SK-N-SH treated with all-trans-retinoic acid at 6 μM for 48 hours (cell line): ENCODE measurements around the gene RP2.

Source experiments
- ATAC-seq: fragments of 200-7000 bp; cut with Tn5 transposase; 3 replicates; pipeline ENCODE4 v1.9.1; 2020; ENCODE audit warnings: mild to moderate bottlenecking, moderate library complexity
- ARNTL ChIP-seq: fragments of 450-650 bp; formaldehyde crosslinking; IDR thresholded peaks from 2 replicates; pipeline ENCODE4 v1.5.0; 2020; ENCODE audit warnings: low read depth, mild to moderate bottlenecking, moderate library complexity, borderline replicate concordance
- BACH2 ChIP-seq: fragments of 250-450 bp; sonication (Bioruptor Pico); IDR thresholded peaks from 2 replicates; pipeline ENCODE4 v1.9.0; 2021; ENCODE audit warnings: mild to moderate bottlenecking, borderline replicate concordance
- CREB5 ChIP-seq: fragments of 250-450 bp; sonication (Bioruptor Pico); IDR thresholded peaks from 2 replicates; pipeline ENCODE4 v1.5.1; 2020; ENCODE audit warnings: low read depth, mild to moderate bottlenecking, moderate library complexity
- CSDC2 ChIP-seq: fragments of 250-450 bp; sonication (Bioruptor Pico); IDR thresholded peaks from 2 replicates; pipeline ENCODE4 v1.5.0; 2020; ENCODE audit warnings: mild to moderate bottlenecking, moderate library complexity
- ESRRG ChIP-seq: fragments of 250-450 bp; sonication (Bioruptor Pico); IDR thresholded peaks from 2 replicates; pipeline ENCODE4 v1.6.1; 2021; ENCODE audit warnings: mild to moderate bottlenecking
- GLIS3 ChIP-seq: fragments of 250-450 bp; sonication (Bioruptor Pico); IDR thresholded peaks from 2 replicates; pipeline ENCODE4 v1.5.0; 2020; ENCODE audit warnings: mild to moderate bottlenecking, moderate library complexity
- ISL1 ChIP-seq: fragments of 250-450 bp; sonication (Bioruptor Pico); IDR thresholded peaks from 2 replicates; pipeline ENCODE4 v2.1.2; 2022; ENCODE audit warnings: mild to moderate bottlenecking, moderate library complexity
- OSR1 ChIP-seq: fragments of 250-450 bp; sonication (Bioruptor Pico); IDR thresholded peaks from 2 replicates; pipeline ENCODE4 v1.8.0; 2022; ENCODE audit warnings: moderate library complexity, mild to moderate bottlenecking, inconsistent platforms
- PPARA ChIP-seq: fragments of 250-450 bp; sonication (Bioruptor Pico); IDR thresholded peaks from 2 replicates; pipeline ENCODE4 v1.5.0; 2020; ENCODE audit warnings: mild to moderate bottlenecking, borderline replicate concordance
- RARB ChIP-seq: fragments of 250-450 bp; sonication (Bioruptor Pico); IDR thresholded peaks from 2 replicates; pipeline ENCODE4 v1.8.0; 2021; ENCODE audit warnings: mild to moderate bottlenecking, moderate library complexity
- SNAI2 ChIP-seq: fragments of 250-450 bp; sonication (Bioruptor Pico); IDR thresholded peaks from 2 replicates; pipeline ENCODE4 v1.5.0; 2020; ENCODE audit warnings: mild to moderate bottlenecking, moderate library complexity
- TOX ChIP-seq: fragments of 250-450 bp; sonication (Bioruptor Pico); IDR thresholded peaks from 2 replicates; pipeline ENCODE4 v1.8.0; 2021; ENCODE audit warnings: mild to moderate bottlenecking, moderate library complexity, borderline replicate concordance
- ZC3H10 ChIP-seq: fragments of 250-450 bp; sonication (Bioruptor Pico); IDR thresholded peaks from 2 replicates; pipeline ENCODE4 v1.5.1; 2021; ENCODE audit warnings: mild to moderate bottlenecking, moderate library complexity
- ZFP3 ChIP-seq: fragments of 250-450 bp; sonication (Bioruptor Pico); IDR thresholded peaks from 2 replicates; pipeline ENCODE4 v1.5.0; 2020; ENCODE audit warnings: mild to moderate bottlenecking, moderate library complexity
- ZFP30 ChIP-seq: fragments of 450-650 bp; formaldehyde crosslinking; IDR thresholded peaks from 2 replicates; pipeline ENCODE4 v1.5.0; 2022; ENCODE audit warnings: mild to moderate bottlenecking, moderate library complexity
- ZNF565 ChIP-seq: fragments of 450-650 bp; formaldehyde crosslinking; conservative IDR thresholded peaks from 2 replicates; pipeline ENCODE4 v1.5.0; 2020; ENCODE audit warnings: low read depth, mild to moderate bottlenecking, moderate library complexity
- ZNF70 ChIP-seq: fragments of 450-650 bp; formaldehyde crosslinking; IDR thresholded peaks from 2 replicates; pipeline ENCODE4 v1.5.0; 2020; ENCODE audit warnings: mild to moderate bottlenecking, moderate library complexity
- ZNF8 ChIP-seq: fragments of 450-650 bp; formaldehyde crosslinking; IDR thresholded peaks from 2 replicates; pipeline ENCODE4 v1.5.0; 2020; ENCODE audit warnings: mild to moderate bottlenecking, moderate library complexity
- TF ChIP-seq, protein P1 (sequence below): fragments of 250-450 bp; sonication (Bioruptor Pico); IDR thresholded peaks from 2 replicates; pipeline ENCODE4 v1.8.0; 2020; ENCODE audit warnings: mild to moderate bottlenecking, moderate library complexity, borderline replicate concordance
- TF ChIP-seq, protein P2 (sequence below): fragments of 250-450 bp; sonication (Bioruptor Pico); IDR thresholded peaks from 2 replicates; pipeline ENCODE4 v1.8.0; 2021; ENCODE audit warnings: low read depth, mild to moderate bottlenecking, moderate library complexity, borderline replicate concordance
- TF ChIP-seq, protein P3 (sequence below): fragments of 250-450 bp; sonication (Bioruptor Pico); IDR thresholded peaks from 2 replicates; pipeline ENCODE4 v1.5.0; 2020; ENCODE audit warnings: mild to moderate bottlenecking, moderate library complexity
- TF ChIP-seq, protein P4 (sequence below): fragments of 250-450 bp; sonication (Bioruptor Pico); IDR thresholded peaks from 2 replicates; pipeline ENCODE4 v1.5.1; 2021; ENCODE audit warnings: mild to moderate bottlenecking, moderate library complexity

Gene RP2

DNA sequence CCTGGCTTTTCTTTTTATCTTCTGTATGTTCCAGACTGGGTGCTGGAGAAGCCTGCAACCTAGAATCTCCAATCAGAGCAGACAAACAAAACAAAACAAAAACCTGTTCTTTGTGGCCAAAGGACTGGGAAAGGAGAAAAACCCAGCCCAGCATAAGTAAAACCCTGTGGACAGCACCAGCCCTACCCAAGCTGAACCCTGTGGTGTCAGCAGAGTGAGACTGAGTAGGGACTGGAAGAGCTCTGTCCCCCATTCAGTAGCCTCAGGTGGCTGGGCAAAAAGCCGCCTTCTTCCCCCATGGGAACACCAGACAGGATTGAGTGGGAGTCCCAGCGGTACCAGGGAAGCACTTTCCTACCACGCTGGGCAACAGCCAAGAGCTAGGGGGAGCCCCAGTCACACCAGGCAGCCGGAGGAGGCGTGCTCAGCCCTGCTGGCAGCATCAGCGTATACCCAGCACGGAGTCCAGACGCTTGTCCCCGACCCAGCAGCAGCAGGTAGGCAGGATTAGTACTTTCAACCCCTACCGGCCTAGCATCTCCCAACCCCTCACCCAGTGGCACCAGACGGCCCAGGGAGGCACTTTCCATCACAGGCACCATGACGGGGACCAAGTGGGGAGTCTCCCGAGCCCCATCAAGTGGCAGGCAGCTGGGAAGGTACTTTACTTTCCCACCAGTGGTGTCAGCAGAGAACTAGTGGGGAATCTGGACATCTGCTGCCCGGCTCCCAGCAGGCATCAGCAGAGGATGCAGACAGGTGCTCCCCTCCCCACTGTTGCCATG is 66.8 kb downstream of the RP2 start:
- peak; percentile 100 for ATAC-seq
- TF ChIP-seq ZFP30 (CRISPR knock-in tag), result no peak
- TF ChIP-seq PPARA, result no peak
- TF ChIP-seq ZNF565 (CRISPR knock-in tag), result no peak

DNA sequence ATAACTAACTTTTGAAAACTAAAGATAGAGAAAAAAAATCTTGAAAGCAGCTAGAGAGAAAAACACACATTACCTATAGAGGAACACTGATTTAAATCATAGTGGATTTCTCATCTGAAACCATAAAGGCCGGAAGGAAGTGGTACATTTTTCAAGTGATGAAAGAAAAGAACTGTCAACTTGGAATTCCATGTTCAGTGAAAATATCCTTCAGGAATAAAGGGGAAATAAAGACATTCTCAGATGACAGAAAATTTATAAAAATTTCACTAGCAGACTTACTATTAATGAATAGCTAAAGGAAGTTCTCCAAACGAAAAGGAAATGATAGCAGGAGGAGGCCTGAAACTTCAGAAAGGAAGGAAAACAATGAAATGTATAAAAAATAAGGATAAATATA is 67.8 kb downstream of the RP2 start:
- ATAC-seq, result no peak
- TF ChIP-seq TOX (CRISPR knock-in tag) (no peak), ARNTL (CRISPR knock-in tag) (no peak), ZC3H10 (CRISPR knock-in tag) (no peak), GLIS3 (CRISPR knock-in tag) (no peak), CSDC2 (CRISPR knock-in tag) (no peak), OSR1 (CRISPR knock-in tag) (no peak), ZNF70 (CRISPR knock-in tag) (no peak), BACH2 (CRISPR knock-in tag) (no peak), CREB5 (CRISPR knock-in tag) (no peak), SNAI2 (CRISPR knock-in tag) (no peak), ZNF8 (CRISPR knock-in tag) (no peak), ISL1 (no peak), RARB (no peak), ESRRG (CRISPR knock-in tag) (no peak), PPARA (no peak), ZNF565 (CRISPR knock-in tag) (no peak)
- TF ChIP-seq, protein P1, sequence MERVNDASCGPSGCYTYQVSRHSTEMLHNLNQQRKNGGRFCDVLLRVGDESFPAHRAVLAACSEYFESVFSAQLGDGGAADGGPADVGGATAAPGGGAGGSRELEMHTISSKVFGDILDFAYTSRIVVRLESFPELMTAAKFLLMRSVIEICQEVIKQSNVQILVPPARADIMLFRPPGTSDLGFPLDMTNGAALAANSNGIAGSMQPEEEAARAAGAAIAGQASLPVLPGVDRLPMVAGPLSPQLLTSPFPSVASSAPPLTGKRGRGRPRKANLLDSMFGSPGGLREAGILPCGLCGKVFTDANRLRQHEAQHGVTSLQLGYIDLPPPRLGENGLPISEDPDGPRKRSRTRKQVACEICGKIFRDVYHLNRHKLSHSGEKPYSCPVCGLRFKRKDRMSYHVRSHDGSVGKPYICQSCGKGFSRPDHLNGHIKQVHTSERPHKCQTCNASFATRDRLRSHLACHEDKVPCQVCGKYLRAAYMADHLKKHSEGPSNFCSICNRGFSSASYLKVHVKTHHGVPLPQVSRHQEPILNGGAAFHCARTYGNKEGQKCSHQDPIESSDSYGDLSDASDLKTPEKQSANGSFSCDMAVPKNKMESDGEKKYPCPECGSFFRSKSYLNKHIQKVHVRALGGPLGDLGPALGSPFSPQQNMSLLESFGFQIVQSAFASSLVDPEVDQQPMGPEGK (CRISPR knock-in tag), result no peak
- TF ChIP-seq, protein P2, sequence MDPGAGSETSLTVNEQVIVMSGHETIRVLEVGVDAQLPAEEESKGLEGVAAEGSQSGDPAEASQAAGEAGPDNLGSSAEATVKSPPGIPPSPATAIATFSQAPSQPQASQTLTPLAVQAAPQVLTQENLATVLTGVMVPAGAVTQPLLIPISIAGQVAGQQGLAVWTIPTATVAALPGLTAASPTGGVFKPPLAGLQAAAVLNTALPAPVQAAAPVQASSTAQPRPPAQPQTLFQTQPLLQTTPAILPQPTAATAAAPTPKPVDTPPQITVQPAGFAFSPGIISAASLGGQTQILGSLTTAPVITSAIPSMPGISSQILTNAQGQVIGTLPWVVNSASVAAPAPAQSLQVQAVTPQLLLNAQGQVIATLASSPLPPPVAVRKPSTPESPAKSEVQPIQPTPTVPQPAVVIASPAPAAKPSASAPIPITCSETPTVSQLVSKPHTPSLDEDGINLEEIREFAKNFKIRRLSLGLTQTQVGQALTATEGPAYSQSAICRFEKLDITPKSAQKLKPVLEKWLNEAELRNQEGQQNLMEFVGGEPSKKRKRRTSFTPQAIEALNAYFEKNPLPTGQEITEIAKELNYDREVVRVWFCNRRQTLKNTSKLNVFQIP (CRISPR knock-in tag), result no peak
- TF ChIP-seq, protein P3, sequence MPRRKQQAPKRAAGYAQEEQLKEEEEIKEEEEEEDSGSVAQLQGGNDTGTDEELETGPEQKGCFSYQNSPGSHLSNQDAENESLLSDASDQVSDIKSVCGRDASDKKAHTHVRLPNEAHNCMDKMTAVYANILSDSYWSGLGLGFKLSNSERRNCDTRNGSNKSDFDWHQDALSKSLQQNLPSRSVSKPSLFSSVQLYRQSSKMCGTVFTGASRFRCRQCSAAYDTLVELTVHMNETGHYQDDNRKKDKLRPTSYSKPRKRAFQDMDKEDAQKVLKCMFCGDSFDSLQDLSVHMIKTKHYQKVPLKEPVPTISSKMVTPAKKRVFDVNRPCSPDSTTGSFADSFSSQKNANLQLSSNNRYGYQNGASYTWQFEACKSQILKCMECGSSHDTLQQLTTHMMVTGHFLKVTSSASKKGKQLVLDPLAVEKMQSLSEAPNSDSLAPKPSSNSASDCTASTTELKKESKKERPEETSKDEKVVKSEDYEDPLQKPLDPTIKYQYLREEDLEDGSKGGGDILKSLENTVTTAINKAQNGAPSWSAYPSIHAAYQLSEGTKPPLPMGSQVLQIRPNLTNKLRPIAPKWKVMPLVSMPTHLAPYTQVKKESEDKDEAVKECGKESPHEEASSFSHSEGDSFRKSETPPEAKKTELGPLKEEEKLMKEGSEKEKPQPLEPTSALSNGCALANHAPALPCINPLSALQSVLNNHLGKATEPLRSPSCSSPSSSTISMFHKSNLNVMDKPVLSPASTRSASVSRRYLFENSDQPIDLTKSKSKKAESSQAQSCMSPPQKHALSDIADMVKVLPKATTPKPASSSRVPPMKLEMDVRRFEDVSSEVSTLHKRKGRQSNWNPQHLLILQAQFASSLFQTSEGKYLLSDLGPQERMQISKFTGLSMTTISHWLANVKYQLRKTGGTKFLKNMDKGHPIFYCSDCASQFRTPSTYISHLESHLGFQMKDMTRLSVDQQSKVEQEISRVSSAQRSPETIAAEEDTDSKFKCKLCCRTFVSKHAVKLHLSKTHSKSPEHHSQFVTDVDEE (CRISPR knock-in tag), result no peak
- TF ChIP-seq, protein P4, sequence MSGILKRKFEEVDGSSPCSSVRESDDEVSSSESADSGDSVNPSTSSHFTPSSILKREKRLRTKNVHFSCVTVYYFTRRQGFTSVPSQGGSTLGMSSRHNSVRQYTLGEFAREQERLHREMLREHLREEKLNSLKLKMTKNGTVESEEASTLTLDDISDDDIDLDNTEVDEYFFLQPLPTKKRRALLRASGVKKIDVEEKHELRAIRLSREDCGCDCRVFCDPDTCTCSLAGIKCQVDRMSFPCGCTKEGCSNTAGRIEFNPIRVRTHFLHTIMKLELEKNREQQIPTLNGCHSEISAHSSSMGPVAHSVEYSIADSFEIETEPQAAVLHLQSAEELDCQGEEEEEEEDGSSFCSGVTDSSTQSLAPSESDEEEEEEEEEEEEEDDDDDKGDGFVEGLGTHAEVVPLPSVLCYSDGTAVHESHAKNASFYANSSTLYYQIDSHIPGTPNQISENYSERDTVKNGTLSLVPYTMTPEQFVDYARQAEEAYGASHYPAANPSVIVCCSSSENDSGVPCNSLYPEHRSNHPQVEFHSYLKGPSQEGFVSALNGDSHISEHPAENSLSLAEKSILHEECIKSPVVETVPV (CRISPR knock-in tag), result no peak

- TF ChIP-seq BACH2 (CRISPR knock-in tag) (no peak), ZNF8 (CRISPR knock-in tag) (no peak), ZFP3 (CRISPR knock-in tag) (no peak)
- TF ChIP-seq, all 23 proteins: peak for 0
- no peak for ATAC-seq
These were observed 73.6 kb downstream of the RP2 start for GRCh38 chrX:46910415-46910814.
